CD4-positive, alpha-beta T cell treated with Interleukin-10 for 1 hour (primary cell): ENCODE results near the gene RUVBL2.

Experiments
- DNase-seq: peaks from one replicate; pipeline ENCODE4 v3.0.0-alpha.2; 2020

Gene RUVBL2

GRCh38 chr19:48993175-48994034 lies at the start of gene RUVBL2, which contains the start of gene GYS1:
Gene RUVBL2 (plus strand): TSS chr19:48993887. CDS start chr19:48993912, 25 bp downstream.
Gene GYS1 (minus strand): TSS chr19:48993309. CDS start chr19:48993112, 197 bp downstream.
- DNase-seq = peak; percentile 99

- DNase-seq = no peak
Observed at GRCh38 chr19:48945415-48945814, 48.3 kb upstream of the RUVBL2 start.

- no peak for DNase-seq
Observed at GRCh38 chr19:48945817-48946216, 47.9 kb upstream of the RUVBL2 start.

DNA sequence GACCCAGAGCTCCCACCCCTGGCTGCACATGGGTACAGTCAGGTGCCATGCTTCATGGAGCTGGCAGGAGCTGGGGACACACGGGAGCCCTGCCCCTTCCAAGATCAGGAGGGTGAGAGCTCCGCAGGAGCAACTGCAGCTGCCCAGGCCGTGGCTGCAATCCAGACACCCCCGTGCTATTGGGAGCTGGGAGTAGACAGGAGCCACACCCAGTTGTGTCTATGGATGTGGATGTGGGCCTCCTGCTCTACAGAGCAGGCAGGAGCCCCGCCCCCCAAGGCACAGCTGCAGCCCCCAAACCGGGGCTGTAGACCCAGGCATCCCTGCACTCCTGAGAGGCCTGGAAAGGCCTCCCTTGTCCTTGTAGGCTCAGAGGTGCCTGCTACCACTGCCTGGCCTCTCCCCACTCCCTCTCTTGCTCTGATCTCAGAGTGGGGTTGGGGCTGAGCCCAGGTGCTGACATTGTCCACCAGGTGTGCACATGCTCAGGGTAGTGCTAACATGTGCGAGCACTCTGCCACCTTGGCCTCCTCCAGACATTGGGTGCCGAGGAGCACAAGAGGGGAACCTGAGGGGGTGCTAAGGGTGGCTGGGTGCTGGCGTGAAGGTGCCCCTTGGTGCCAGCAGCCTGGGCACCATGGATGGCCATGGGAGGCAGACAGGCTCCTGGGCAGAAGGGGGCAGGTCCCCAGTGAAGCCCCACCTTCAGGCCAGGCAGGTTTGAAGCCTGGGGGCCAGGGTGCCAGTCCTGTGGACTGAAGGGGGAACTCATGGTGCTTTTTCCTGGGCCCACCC lies 47.0 kb upstream of the RUVBL2 start:
- DNase-seq = no peak

DNA sequence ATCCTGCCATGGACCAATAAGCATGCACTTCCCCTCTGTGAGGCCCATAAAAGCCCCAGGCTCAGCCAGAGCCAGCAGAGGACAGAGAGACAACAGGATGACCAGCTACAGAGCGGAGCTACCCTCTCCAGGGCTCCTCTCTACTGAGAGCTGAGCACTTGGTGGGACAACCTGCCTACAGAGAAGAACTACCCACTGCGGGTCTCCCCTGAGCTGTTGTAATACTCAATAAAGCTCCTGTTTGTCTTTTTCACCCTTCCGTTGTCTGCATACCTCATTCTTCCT lies 46.5 kb upstream of the RUVBL2 start:
- DNase-seq = no peak

- no peak for DNase-seq
Observed at GRCh38 chr19:48950159-48950558, 43.5 kb upstream of the RUVBL2 start.

DNA sequence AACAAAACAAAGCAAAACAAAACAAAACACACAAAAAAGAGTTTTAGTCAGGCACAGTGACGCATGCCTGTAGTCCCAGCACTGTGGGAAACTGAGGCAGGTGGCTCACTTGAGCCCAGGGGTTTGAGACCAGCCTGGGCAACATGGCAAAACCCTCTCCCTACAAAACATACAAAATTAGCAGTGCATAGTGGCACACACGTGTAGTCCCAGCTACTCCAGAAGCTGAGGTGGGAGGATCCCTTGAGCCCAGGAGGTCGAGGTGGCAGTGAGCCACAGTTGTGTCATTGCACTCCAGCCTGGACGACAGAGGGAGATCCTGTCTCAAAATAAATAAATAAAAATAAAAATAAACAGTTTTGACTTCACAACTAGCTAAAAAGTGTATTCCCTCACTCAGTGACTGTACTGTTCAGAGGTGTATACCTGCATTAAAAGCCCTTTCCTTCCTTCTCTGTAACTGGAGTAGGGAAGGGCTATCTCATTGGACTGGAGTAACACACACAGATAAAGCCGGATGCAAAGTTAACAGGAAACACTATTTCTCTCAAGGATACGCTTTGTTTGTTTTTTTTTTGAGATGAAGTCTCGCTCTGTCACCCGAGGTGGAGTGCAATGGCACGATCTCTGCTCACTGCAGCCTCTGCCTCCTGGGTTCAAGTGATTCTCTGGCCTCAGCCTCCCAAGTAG lies 42.7 kb upstream of the RUVBL2 start:
- no peak for DNase-seq

DNA sequence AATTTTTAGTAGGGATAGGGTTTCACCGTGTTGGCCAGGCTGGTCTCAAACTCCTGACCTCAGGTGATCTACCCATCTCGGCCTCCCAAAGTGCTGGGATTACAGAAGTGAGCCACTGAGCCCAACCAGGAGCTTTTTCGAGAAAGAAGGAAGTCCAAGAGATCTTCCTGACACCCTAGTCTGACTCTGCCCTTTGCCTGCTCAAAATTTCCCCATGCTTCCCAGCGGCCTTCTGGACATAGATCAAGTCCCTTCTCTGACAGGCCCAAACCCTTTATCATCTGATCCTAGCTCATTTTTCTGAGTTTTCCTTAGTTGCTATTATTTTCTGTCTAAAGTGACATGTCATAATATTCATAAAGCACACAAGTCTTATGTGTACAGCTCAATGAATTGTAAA lies 40.5 kb upstream of the RUVBL2 start:
- no peak for DNase-seq

- no peak for DNase-seq
Observed at GRCh38 chr19:48953990-48954594, 39.6 kb upstream of the RUVBL2 start.

GRCh38 chr19:48954595-48955307 lies 38.9 kb upstream of the RUVBL2 start, which contains the start of gene BAX:
Gene BAX (plus strand): TSS chr19:48954875. CDS start chr19:48954929, 54 bp downstream.
- peak; percentile 88 for DNase-seq

- DNase-seq = no peak
Observed at GRCh38 chr19:48955308-48955958, 38.3 kb upstream of the RUVBL2 start.

DNA sequence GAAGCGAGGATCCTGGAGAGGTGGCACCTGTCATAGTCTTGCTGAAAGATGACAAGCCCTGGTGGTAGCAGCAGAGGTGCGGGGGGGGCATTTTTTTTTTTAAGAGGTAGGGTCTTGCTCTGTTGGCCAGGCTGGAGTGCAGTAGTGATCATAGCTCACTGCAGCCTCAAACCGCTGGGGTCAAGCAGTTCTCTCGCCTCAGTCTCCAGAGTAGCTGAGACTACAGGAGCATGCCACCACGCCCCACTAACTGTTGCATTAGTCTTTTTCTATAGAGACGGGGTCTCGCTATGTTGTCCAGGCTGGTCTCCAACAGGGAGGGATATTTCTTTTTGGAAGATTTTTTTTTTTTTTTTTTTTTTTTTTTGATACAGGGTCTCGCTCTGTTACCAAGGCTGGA lies 35.7 kb upstream of the RUVBL2 start:
- no peak for DNase-seq

GRCh38 chr19:48959341-48960239 lies 34.1 kb upstream of the RUVBL2 start:
- no peak for DNase-seq

GRCh38 chr19:48961051-48961649 lies 32.5 kb upstream of the RUVBL2 start:
- DNase-seq = no peak

- no peak for DNase-seq
Observed at GRCh38 chr19:48961673-48962028, 32.0 kb upstream of the RUVBL2 start.

- peak; percentile 52 for DNase-seq
Observed at GRCh38 chr19:48962029-48962848, 31.4 kb upstream of the RUVBL2 start.

- DNase-seq = no peak
Observed at GRCh38 chr19:48962849-48963165, 30.9 kb upstream of the RUVBL2 start.

- peak; percentile 61 for DNase-seq
Observed at GRCh38 chr19:48963371-48964204, 30.1 kb upstream of the RUVBL2 start.
